Activated CD4-positive, alpha-beta T cell treated with anti-CD3 and anti-CD28 coated beads, Interleukin-2, Interleukin-4, amounts not matched to agents 100 ng/mL and 50 ng/mL, durations not matched to agents 16 hours and 8 hours (primary cell): ENCODE results near the gene MYH9.

Experiments used
- DNase-seq: peaks from one replicate; pipeline ENCODE4 v3.0.0-alpha.2; 2020; ENCODE audit warnings: low spot score

The MYH9 gene

GRCh38 chr22:36330655-36331305 lies 57.0 kb downstream of the MYH9 start:
- peak; percentile 32 for DNase-seq

- no peak for DNase-seq
These were observed 57.6 kb downstream of the MYH9 start for GRCh38 chr22:36330127-36330526.

- peak; percentile 87 for DNase-seq
These were observed 58.3 kb downstream of the MYH9 start for GRCh38 chr22:36329254-36330078.

- peak; percentile 52 for DNase-seq
These were observed 59.0 kb downstream of the MYH9 start for GRCh38 chr22:36328635-36329253.

GRCh38 chr22:36327922-36328551 lies 59.7 kb downstream of the MYH9 start:
- DNase-seq, result no peak

DNA sequence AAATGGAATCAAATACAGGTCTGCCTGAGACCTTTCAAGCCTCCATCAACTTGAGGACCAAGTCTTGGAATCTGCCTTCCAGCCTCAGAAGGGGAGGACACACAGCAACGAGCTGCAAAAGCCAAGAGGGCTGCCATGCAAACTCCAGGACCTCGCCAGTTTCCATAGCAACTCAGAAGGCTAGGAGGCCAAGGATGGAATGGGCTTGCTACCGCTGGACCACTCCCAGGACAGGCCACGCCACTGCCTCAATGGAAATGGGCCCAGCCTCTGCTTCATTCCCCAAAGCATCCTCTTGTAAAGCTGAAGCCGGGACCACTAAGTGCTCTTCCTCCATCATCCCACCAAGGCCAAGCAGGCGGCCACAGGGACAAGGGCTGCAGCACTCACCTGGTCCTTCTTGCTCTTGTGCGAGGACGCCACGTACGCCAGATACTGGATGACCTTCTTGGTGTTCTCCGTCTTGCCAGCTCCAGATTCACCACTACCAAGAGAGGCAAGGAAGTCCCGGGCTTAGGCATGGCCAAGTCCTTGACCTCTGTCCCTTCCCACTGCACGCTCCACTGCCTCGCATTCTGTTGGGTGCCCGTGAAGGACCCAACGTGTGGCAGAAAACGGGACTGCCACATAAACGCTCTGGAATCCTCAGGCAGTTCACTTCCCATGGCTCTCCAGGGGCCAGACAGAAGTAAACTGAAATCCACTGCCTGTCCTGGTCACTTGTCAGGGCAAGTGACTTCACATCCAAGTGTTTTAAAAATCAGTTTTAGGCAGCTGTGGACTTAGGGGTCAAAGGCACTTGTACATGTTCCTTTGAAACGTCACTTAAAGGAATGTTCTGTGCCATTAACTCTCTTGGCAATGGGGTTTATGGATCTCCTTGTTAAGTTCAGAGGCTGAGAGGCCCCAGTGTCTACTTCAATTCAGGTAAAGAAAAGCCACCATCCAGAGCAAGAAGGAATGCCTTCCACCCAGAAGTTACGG lies 61.3 kb downstream of the MYH9 start:
- DNase-seq, result no peak

GRCh38 chr22:36325154-36326031 lies 62.4 kb downstream of the MYH9 start:
- DNase-seq, result no peak

DNA sequence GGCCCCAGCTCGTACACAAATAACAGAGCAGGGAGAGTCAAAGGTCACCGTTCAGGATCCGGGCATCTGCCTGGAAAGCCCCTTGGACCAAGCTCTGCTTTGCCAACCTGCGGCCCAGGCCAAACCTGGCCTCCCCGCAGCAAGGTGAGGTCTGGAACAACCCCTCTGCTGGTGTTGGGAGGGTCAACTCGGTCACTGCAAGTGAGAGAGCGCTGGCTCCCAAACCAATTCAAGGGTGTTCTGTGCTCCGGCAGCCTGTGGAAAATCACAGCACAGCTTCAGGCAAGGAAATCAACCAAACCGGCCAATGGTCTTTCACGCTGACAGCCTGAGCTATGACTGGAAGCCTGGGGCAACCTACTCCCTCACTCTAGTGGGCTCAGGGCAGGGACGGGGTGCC lies 63.4 kb downstream of the MYH9 start:
- no peak for DNase-seq

DNA sequence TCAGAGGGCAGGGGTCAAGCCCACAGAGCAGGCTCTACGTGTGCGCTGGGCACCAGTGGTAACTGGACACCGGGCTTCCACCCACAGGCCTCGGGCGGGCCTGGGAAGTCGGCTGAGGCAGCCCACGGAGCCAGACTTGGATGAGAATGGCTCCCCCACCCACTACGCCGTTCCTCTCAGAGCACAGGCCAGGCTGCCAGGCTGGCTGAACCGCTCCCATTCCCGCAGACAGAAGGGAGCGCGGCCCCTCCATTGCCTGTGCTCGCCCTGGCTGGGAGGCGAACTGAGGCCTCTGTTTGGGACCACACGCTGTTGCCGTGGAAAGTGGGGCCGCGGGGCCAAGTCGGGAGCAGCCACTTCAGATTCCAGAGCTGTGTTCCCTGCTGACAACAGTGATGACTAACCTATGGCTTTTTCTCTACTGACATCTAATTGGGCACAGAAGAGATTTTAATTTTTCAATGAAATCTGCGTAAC lies 63.9 kb downstream of the MYH9 start:
- no peak for DNase-seq

GRCh38 chr22:36323182-36323854 lies 64.4 kb downstream of the MYH9 start:
- no peak for DNase-seq

DNA sequence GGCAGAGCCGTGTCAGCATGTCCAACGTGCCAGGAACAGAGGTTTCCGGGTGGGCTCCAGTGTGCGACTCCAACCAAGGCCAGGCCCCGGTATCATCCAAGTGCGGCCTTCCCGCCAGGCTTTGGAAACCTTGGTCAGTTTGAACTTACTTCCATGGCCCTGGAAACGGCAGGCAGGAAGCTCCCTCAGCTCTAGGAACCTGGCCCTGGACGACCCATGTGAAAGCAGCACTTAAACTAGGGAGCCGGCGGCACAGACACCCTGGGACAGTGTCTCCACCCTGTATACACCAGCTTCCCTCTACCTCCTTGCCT lies 65.2 kb downstream of the MYH9 start:
- no peak for DNase-seq

DNA sequence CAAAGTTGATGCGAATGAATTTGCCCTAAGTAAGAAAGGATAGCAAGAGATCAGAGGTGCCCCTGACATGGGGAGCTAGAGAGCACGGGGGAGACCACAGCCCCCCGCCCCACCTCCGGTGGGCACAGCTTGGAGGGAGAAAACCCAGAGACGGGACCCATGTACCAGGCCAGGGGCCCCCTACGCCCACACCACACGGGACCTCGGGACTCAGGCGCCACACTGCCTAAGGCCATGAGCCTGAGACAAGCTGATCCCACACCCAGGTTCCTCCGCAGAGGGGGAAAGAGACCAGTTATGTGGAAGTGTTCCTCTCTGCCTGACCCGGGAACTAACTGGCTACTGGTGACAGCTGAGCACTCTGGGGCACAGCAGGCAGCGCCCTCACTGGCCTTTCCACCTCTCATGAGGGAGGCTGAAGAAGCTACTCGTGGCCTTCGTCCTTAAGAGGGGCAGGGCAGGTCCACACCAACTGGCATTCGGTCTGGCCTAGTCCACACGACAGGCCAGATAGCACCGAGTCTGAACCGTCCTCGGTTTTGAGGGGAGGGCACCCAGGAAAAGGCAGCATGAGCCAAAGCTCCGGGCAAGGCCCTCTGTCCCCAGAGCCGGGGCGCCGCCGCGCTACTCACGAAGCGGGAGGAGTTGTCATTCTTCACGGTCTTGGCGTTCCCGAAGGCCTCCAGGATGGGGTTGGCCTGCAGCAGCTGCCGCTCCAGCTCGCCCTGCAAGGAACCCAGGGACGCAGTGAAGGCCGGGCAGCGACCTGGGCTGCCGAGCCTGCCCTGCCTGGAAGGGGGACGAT lies 65.8 kb downstream of the MYH9 start:
- no peak for DNase-seq

- DNase-seq, result no peak
These were observed 67.2 kb downstream of the MYH9 start for GRCh38 chr22:36320553-36320952.

DNA sequence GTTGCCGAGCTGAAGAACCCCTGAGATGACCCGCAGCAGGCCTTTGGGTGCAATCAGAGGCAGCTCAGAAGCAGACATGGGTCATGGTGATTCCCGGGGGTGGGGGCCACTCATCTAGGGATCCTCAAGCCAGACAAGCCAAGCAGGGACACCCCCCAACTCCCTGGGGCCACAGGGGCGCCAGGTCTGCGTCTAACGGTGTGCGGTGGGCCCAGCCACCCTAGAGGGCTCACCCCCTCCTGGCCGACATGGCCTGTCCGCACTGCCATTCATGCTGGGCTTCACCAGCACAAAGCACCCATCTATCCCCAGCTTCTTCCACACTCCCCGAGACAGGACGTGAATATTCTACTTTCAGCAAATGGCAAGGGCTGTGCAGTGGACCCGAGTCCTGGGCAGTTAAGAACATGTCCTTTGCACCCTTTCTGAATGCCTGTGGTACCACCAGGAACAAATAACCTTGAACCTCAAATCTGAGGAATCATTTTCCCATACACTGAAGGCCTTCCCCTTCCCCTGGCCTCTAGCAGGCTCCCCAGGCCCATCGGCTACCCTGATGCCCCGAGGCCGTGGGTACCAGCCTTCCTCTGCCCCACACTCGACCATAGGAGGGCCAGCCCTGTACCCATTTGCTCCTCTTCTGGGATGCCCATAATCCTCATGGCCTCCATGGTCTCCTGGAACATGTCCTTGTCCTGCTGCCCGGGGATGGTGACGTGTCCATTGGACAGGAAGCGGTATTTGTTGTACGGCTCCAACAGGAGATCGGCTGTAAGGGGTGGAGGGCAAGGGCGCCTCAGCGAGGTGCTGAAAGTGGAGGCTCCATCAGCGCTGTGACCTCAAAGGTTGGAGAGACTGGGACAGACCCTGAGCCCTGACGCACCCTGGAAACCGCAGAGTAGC lies 67.9 kb downstream of the MYH9 start:
- no peak for DNase-seq

DNA sequence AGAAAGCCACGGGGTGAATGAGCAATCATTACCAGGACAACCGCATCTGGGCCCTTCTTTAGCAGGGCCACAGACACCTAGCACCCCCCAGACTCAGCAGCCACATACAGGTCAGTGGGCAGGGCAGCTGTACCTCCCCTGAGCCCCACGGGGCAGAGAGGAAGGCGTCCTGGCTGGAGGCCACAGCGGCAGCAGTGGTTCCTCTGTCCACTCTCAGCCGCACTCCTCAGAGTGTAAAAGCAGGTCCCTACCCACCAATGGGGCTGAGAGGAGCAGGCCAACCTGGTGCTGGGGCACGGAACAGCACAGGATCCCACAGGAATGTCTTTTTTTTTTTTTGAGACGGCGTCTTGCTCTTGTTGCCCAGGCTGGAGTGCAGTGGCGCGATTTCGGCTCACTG lies 69.3 kb downstream of the MYH9 start:
- DNase-seq, result no peak

- no peak for DNase-seq
These were observed 70.0 kb downstream of the MYH9 start for GRCh38 chr22:36317658-36318271.

GRCh38 chr22:36316419-36316818 lies 71.3 kb downstream of the MYH9 start:
- no peak for DNase-seq

DNA sequence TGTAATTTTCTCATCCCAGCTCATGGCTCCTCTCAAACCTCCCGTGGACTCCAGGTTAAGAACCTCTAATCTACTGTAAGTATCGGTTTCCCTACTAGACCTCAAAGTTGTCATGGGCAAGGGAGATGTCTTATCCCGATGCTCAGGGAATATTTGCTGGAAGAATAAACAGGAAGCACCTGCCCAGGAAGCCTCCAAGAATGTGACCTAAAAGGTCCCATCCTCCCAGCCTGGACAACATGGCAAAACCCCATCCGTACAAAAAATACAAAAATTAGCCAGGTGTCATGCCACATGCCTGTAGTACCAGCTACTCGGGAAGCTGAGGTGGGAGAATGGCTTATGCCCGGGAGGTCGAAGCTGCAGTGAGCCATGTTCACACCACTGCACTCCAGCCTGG lies 72.4 kb downstream of the MYH9 start:
- DNase-seq, result no peak
